H9 (cell line): ENCODE results near the gene CASP5. TPM values are rescaled to one million over a fixed set of nuclear protein-coding genes. Genes with fewer than 3 reads are reported as not detected.
"Not testable (repeated sequence)": the region's sequence is repeated elsewhere in the genome, so short reads cannot be mapped to it uniquely, and the experiment has no call there.

Source experiments
- DNase-seq: peaks from one replicate; pipeline ENCODE4 v3.0.0-alpha.2; 2017
- H2AFZ ChIP-seq: one replicate; pipeline ENCODE4 v1.6.1; 2013; ENCODE audit warnings: mild to moderate bottlenecking, low read length, control low read depth, moderate library complexity
- H2AK5ac ChIP-seq: 2 replicates; pipeline ENCODE4 v1.6.1; 2013; ENCODE audit warnings: low read length, control low read depth, mixed read lengths; ENCODE audit not compliant: insufficient read length
- H2BK120ac ChIP-seq: one replicate; pipeline ENCODE4 v1.6.1; 2013; ENCODE audit warnings: low read depth, mild to moderate bottlenecking, low read length, control low read depth, inconsistent platforms; ENCODE audit not compliant: poor library complexity, severe bottlenecking
- H2BK12ac ChIP-seq: 2 replicates; pipeline ENCODE4 v1.6.1; 2013; ENCODE audit warnings: low read length, control low read depth, mixed read lengths, low read depth; ENCODE audit not compliant: insufficient read length
- H2BK15ac ChIP-seq: 2 replicates; pipeline ENCODE4 v1.6.1; 2013; ENCODE audit warnings: low read depth, low read length, control low read depth
- H2BK20ac ChIP-seq: one replicate; pipeline ENCODE4 v1.6.1; 2013; ENCODE audit warnings: low read depth, mild to moderate bottlenecking, low read length, control low read depth, inconsistent platforms; ENCODE audit not compliant: poor library complexity, severe bottlenecking
- H2BK5ac ChIP-seq: 2 replicates; pipeline ENCODE4 v1.6.1; 2013; ENCODE audit warnings: low read length, control low read depth, mixed read lengths; ENCODE audit not compliant: insufficient read length
- H3K14ac ChIP-seq: 2 replicates; pipeline ENCODE4 v1.6.1; 2013; ENCODE audit warnings: low read length, control low read depth; ENCODE audit not compliant: insufficient read depth
- H3K18ac ChIP-seq: 2 replicates; pipeline ENCODE4 v1.6.1; 2013; ENCODE audit warnings: low read depth, mild to moderate bottlenecking, mixed read lengths, low read length, control low read depth; ENCODE audit not compliant: insufficient read length
- H3K23ac ChIP-seq: 2 replicates; pipeline ENCODE4 v1.6.1; 2013; ENCODE audit warnings: low read length, control low read depth, mixed read lengths, low read depth; ENCODE audit not compliant: insufficient read length
- H3K23me2 ChIP-seq: 2 replicates; pipeline ENCODE4 v1.6.1; 2013; ENCODE audit warnings: low read depth, mild to moderate bottlenecking, mixed read lengths, low read length, control low read depth; ENCODE audit not compliant: insufficient read length, poor library complexity, severe bottlenecking
- H3K27ac ChIP-seq: 2 replicates; pipeline ENCODE4 v1.5.1; 2013; ENCODE audit warnings: low read length, control low read depth, mixed read lengths, low read depth; ENCODE audit not compliant: insufficient read length
- H3K27me3 ChIP-seq: 2 replicates; pipeline ENCODE4 v1.6.1; 2013; ENCODE audit warnings: low read length, control low read depth, inconsistent platforms; ENCODE audit not compliant: insufficient read depth
- H3K4ac ChIP-seq: 2 replicates; pipeline ENCODE4 v1.6.1; 2013; ENCODE audit warnings: low read depth, mild to moderate bottlenecking, control low read depth, inconsistent platforms, low read length, moderate library complexity
- H3K4me1 ChIP-seq: 2 replicates; pipeline ENCODE4 v1.6.1; 2013; ENCODE audit warnings: low read length, control low read depth, inconsistent platforms; ENCODE audit not compliant: insufficient read depth
- H3K4me2 ChIP-seq: 2 replicates; pipeline ENCODE4 v1.6.1; 2013; ENCODE audit warnings: low read length, control low read depth, mixed read lengths; ENCODE audit not compliant: insufficient read length, insufficient read depth
- H3K56ac ChIP-seq: 2 replicates; pipeline ENCODE4 v1.6.1; 2013; ENCODE audit warnings: low read depth, mild to moderate bottlenecking, mixed read lengths, low read length, control low read depth; ENCODE audit not compliant: insufficient read length
- H3K79me1 ChIP-seq: 2 replicates; pipeline ENCODE4 v1.6.1; 2013; ENCODE audit warnings: low read depth, mild to moderate bottlenecking, moderate library complexity, low read length, control low read depth, inconsistent platforms; ENCODE audit not compliant: insufficient read depth, poor library complexity, severe bottlenecking
- H3K79me2 ChIP-seq: 2 replicates; pipeline ENCODE4 v1.6.1; 2013; ENCODE audit warnings: low read length, control low read depth, inconsistent platforms; ENCODE audit not compliant: insufficient read depth
- H3K9ac ChIP-seq: 2 replicates; pipeline ENCODE4 v1.6.1; 2013; ENCODE audit warnings: low read length, control low read depth, mixed read lengths; ENCODE audit not compliant: insufficient read length; ENCODE audit errors: extremely low read depth
- H3K9me3 ChIP-seq: one replicate; pipeline ENCODE4 v1.6.1; 2013; ENCODE audit warnings: low read depth, low read length, inconsistent platforms; ENCODE audit not compliant: control insufficient read depth
- H3T11ph ChIP-seq: one replicate; pipeline ENCODE4 v1.6.1; 2013; ENCODE audit warnings: mild to moderate bottlenecking, low read length, control low read depth, inconsistent platforms
- H4K20me1 ChIP-seq: one replicate; pipeline ENCODE4 v1.6.1; 2013; ENCODE audit not compliant: control insufficient read depth, insufficient read length, insufficient read depth
- H4K5ac ChIP-seq: 2 replicates; pipeline ENCODE4 v1.6.1; 2013; ENCODE audit warnings: low read depth, mild to moderate bottlenecking, mixed read lengths, low read length, control low read depth; ENCODE audit not compliant: insufficient read length
- H4K8ac ChIP-seq: replicated peaks from 2 replicates; pipeline ENCODE4 v1.6.1; 2013; ENCODE audit warnings: low read length, control low read depth, mixed read lengths, low read depth; ENCODE audit not compliant: insufficient read length
- H4K91ac ChIP-seq: 2 replicates; pipeline ENCODE4 v1.6.1; 2013; ENCODE audit warnings: low read depth, mild to moderate bottlenecking, moderate library complexity, mixed read lengths, low read length, control low read depth; ENCODE audit not compliant: insufficient read length
- H3K27ac Mint-ChIP-seq, 3 experiments: 2 replicates in 2 of 3; 3 replicates in 1 of 3; pipeline ENCODE4 v1.8.0; 2020 to 2021; ENCODE audit warnings: mixed read lengths in 3 of 3, mild to moderate bottlenecking in 1 of 3, moderate library complexity in 1 of 3
- H3K27me3 Mint-ChIP-seq: 2 replicates; pipeline ENCODE4 v1.8.0; 2021; ENCODE audit warnings: low read depth, mild to moderate bottlenecking, moderate library complexity, mixed read lengths
- H3K36me3 Mint-ChIP-seq, 3 experiments: 2 replicates in 2 of 3; 3 replicates in 1 of 3; pipeline ENCODE4 v1.8.0; 2020 to 2021; ENCODE audit warnings: low read depth in 3 of 3, mixed read lengths in 3 of 3; ENCODE audit not compliant: insufficient read depth in 1 of 3
- H3K4me1 Mint-ChIP-seq, 2 experiments: 2 replicates each; pipeline ENCODE4 v1.8.0; 2020; ENCODE audit warnings: mixed read lengths in 2 of 2
- H3K4me3 Mint-ChIP-seq, 2 experiments: 2 replicates in 1 of 2; 3 replicates in 1 of 2; pipeline ENCODE4 v1.8.0; 2020 to 2021; ENCODE audit warnings: mild to moderate bottlenecking in 2 of 2, mixed read lengths in 2 of 2, moderate library complexity in 1 of 2
- H3K9me3 Mint-ChIP-seq, 2 experiments: 2 replicates in 1 of 2; 3 replicates in 1 of 2; pipeline ENCODE4 v1.8.0; 2020; ENCODE audit warnings: mild to moderate bottlenecking in 2 of 2, mixed read lengths in 2 of 2, moderate library complexity in 1 of 2
- WGBS: extraction: QIAGEN DNeasy Blood & Tissue Kit; methylation state at CpG from one replicate; pipeline ENCODE4 v1.1.7; 2013; ENCODE audit warnings: missing lambda C conversion rate, low lambda C conversion rate, mixed read lengths; ENCODE audit not compliant: insufficient read length; ENCODE audit errors: extremely low coverage; 5-methylcytosine and 5-hydroxymethylcytosine counted together
- total RNA-seq: library from RNA; stranded (reverse); gene quantifications from 2 replicates; pipeline ENCODE4 v1.2.1, GENCODE V29; 2021
- TF ChIP-seq, protein P1 (sequence below): fragments of 200-600 bp; sonication (generic); conservative IDR thresholded peaks from 3 replicates; pipeline ENCODE4 v1.8.0; 2021; ENCODE audit warnings: antibody characterized with exemption, mild to moderate bottlenecking

CASP5 gene
- total RNA-seq, 1 experiment from 2014 or later = not detected

- Mint-ChIP-seq H3K9me3 (peaks cover 30 to 41% of the 10 kb centered on the region in 2 experiments), H3K27me3 (no peaks in the 10 kb centered on the region), H3K36me3 (peaks cover 21 to 47% (median 22%) of the 10 kb centered on the region in 3 experiments), H3K27ac (no peak overlapping the region), H3K4me3 (no peak overlapping the region), H3K4me1 (peaks cover 8 to 9% of the 10 kb centered on the region in 2 experiments)
- TF ChIP-seq, protein P1, sequence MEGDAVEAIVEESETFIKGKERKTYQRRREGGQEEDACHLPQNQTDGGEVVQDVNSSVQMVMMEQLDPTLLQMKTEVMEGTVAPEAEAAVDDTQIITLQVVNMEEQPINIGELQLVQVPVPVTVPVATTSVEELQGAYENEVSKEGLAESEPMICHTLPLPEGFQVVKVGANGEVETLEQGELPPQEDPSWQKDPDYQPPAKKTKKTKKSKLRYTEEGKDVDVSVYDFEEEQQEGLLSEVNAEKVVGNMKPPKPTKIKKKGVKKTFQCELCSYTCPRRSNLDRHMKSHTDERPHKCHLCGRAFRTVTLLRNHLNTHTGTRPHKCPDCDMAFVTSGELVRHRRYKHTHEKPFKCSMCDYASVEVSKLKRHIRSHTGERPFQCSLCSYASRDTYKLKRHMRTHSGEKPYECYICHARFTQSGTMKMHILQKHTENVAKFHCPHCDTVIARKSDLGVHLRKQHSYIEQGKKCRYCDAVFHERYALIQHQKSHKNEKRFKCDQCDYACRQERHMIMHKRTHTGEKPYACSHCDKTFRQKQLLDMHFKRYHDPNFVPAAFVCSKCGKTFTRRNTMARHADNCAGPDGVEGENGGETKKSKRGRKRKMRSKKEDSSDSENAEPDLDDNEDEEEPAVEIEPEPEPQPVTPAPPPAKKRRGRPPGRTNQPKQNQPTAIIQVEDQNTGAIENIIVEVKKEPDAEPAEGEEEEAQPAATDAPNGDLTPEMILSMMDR = no peak
- no peaks in the 10 kb centered on the region for H3K23me2 ChIP-seq
- H3K79me2 ChIP-seq = no peaks in the 10 kb centered on the region
- DNase-seq = no peak
- no CpG with 5 or more reads among the region's 2 CpGs for WGBS
- no peak overlapping the region for H2AK5ac ChIP-seq
- no peak overlapping the region for H3K56ac ChIP-seq
- H4K20me1 ChIP-seq = no peaks in the 10 kb centered on the region
- no peak overlapping the region for H4K91ac ChIP-seq
- H3K9me3 ChIP-seq = peaks cover 10% of the 10 kb centered on the region
- H3K23ac ChIP-seq = no peak overlapping the region
- H3K79me1 ChIP-seq = no peaks in the 10 kb centered on the region
- H3K14ac ChIP-seq = no peak overlapping the region
- H3K18ac ChIP-seq = no peak overlapping the region
- H3K27ac ChIP-seq = no peak overlapping the region
- H4K5ac ChIP-seq = no peak overlapping the region
- no peak overlapping the region for H2BK120ac ChIP-seq
- H2BK20ac ChIP-seq = no peak overlapping the region
- H3K27me3 ChIP-seq = no peaks in the 10 kb centered on the region
- no peaks in the 10 kb centered on the region for H3K4me1 ChIP-seq
- no peak overlapping the region for H3K4ac ChIP-seq
- no peak overlapping the region for H2BK15ac ChIP-seq
- H3K4me2 ChIP-seq = no peak overlapping the region
- H2AFZ ChIP-seq = no peak overlapping the region
- no peak overlapping the region for H2BK12ac ChIP-seq
- no peak overlapping the region for H3T11ph ChIP-seq
- H2BK5ac ChIP-seq = no peak overlapping the region
- H4K8ac ChIP-seq = no peak overlapping the region
- no peak overlapping the region for H3K9ac ChIP-seq
Observed at GRCh38 chr11:104973616-104974015, 49.4 kb downstream of the CASP5 start.

DNA sequence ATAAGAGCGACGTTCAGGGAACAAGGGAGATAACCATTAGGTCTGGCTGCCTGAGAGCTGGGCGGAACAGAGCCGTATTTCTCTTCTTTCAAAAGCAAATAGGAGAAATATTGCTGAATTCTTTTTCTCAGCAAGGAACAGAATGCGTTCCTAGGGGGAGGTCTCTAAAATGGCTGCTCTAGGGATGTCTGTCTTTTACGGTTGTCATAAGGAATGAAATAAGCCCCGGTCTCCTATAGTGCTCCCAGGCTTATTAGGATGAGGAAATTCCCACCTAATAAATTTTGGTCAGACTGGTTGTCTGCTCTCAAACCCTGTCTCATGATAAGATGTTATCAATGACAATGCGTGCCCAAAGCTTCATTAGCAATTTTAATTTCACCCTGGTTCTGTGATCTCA, 50.0 kb downstream of the CASP5 start:
- H3K23me2 ChIP-seq, H3K27ac Mint-ChIP-seq, H4K91ac ChIP-seq, H4K20me1 ChIP-seq, H3K27ac ChIP-seq, H3K56ac ChIP-seq, H3K9me3 ChIP-seq, H3K4me3 Mint-ChIP-seq, H3K79me2 ChIP-seq, DNase-seq, H4K8ac ChIP-seq, H2AFZ ChIP-seq, H3K14ac ChIP-seq, H3K9ac ChIP-seq, H2AK5ac ChIP-seq, H3K4ac ChIP-seq, H3K4me2 ChIP-seq, H3K27me3 ChIP-seq, H3T11ph ChIP-seq, H2BK12ac ChIP-seq, H2BK120ac ChIP-seq, H2BK5ac ChIP-seq, H2BK15ac ChIP-seq, H3K79me1 ChIP-seq, H3K4me1 ChIP-seq, H3K27me3 Mint-ChIP-seq, H3K18ac ChIP-seq, H4K5ac ChIP-seq, H3K23ac ChIP-seq, H2BK20ac ChIP-seq: not testable (repeated sequence)
- no CpG with 5 or more reads among the region's 8 CpGs for WGBS
- H3K4me1 Mint-ChIP-seq = peaks cover 11 to 14% of the 10 kb centered on the region in 2 experiments
- H3K36me3 Mint-ChIP-seq = peaks cover 21 to 47% (median 22%) of the 10 kb centered on the region in 3 experiments
- peaks cover 30 to 41% of the 10 kb centered on the region in 2 experiments for H3K9me3 Mint-ChIP-seq
